Retinal pigment epithelial cell (primary cell): ENCODE results near the gene SOX18.

Experiments used
- DNase-seq: peaks from one replicate; pipeline ENCODE4 v3.0.0-alpha.2; 2010; ENCODE audit warnings: low read depth
- H3K4me3 ChIP-seq: 2 replicates; pipeline ENCODE4 v1.5.1; 2011; ENCODE audit warnings: mild to moderate bottlenecking, low read length, control low read depth, moderate library complexity
- TF ChIP-seq, protein P1 (sequence below): conservative IDR thresholded peaks from 2 replicates; pipeline ENCODE4 v1.5.1; 2011; ENCODE audit warnings: low read depth, low read length, control low read depth, inconsistent platforms

The SOX18 gene

DNA sequence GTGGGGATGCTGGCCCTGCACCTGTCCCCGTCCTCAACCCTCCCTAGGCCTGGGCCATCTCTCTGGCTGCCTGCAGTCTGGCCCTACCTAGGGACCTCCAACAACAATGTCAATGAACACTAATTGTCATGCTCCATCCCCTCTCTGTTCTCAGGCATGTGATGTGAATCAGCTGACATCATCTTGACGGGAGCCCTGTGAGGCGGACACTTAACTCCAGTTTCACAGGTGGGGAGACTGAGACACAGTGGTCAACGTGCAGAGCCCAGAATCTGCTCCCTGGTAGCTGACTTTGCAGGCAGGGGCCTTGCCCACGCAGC, 12.8 kb upstream of the SOX18 start:
- no peak for DNase-seq
- peak overlapping the region; percentile 40 for H3K4me3 ChIP-seq
- TF ChIP-seq, protein P1, sequence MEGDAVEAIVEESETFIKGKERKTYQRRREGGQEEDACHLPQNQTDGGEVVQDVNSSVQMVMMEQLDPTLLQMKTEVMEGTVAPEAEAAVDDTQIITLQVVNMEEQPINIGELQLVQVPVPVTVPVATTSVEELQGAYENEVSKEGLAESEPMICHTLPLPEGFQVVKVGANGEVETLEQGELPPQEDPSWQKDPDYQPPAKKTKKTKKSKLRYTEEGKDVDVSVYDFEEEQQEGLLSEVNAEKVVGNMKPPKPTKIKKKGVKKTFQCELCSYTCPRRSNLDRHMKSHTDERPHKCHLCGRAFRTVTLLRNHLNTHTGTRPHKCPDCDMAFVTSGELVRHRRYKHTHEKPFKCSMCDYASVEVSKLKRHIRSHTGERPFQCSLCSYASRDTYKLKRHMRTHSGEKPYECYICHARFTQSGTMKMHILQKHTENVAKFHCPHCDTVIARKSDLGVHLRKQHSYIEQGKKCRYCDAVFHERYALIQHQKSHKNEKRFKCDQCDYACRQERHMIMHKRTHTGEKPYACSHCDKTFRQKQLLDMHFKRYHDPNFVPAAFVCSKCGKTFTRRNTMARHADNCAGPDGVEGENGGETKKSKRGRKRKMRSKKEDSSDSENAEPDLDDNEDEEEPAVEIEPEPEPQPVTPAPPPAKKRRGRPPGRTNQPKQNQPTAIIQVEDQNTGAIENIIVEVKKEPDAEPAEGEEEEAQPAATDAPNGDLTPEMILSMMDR, result no peak

DNA sequence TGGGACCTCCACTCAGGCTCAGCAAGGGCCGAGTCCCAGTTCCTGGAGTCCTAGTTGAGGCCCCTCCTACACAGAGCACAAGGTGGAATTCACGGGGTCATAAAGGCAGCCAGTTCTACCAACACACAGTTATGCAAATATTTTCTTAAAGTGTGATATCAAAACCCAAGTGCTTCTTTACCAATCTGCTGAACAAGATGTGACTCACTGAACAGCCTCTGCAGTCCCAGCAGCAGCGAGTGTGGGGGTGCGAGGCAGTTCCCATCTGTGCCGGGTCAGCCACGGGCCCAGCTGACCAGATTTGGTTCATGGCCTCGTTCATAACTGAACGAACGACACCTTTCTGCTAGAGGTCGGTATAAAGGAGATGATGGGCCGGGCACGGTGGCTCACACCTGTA, 9.1 kb upstream of the SOX18 start:
- no peak overlapping the region for H3K4me3 ChIP-seq
- TF ChIP-seq, protein P1, result no peak
- no peak for DNase-seq

DNA sequence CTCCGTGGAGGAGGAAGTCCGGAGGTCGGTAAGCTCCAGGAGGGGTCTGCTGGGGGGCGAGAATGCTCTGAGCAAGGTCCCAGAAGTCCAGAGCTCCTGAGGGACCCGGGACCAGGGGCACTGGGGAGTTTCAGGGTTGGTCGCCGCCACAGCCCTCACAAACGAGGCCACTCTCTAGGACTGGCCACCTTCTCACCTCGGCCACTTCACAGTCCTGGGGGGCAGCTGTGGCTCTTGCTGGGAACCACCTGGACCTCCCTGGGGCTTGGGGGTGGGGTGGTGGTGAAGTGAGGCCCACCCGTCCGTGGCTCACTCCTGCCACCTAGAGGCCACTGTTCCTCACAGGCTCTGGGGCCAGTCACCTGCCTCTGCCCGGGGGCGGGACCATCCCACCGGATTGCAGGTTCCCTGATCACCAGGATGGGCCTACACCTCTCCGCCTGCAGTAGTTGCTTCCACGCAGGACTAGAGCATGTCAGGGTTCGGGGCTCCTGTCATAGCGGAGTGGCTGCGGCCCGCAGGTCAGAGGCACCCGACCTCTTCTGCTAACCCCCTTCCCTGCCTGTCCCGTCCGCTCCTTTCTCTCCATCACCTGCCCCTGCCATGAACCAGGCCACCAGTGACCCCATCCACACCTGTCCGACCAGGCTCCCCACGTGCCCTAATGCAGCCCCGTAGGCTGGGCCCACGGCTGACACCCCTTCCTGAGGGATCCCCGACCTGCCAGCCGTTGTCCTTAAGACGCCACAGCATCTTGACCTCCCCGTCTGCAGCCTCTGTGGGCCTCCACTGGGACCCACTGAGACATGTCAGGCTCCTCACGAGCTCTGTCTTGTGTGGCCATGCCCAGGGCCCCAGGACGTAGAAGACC, 8.4 kb upstream of the SOX18 start:
- TF ChIP-seq, protein P1, result peak; percentile 92
- no peak for DNase-seq
- no peak overlapping the region for H3K4me3 ChIP-seq

DNA sequence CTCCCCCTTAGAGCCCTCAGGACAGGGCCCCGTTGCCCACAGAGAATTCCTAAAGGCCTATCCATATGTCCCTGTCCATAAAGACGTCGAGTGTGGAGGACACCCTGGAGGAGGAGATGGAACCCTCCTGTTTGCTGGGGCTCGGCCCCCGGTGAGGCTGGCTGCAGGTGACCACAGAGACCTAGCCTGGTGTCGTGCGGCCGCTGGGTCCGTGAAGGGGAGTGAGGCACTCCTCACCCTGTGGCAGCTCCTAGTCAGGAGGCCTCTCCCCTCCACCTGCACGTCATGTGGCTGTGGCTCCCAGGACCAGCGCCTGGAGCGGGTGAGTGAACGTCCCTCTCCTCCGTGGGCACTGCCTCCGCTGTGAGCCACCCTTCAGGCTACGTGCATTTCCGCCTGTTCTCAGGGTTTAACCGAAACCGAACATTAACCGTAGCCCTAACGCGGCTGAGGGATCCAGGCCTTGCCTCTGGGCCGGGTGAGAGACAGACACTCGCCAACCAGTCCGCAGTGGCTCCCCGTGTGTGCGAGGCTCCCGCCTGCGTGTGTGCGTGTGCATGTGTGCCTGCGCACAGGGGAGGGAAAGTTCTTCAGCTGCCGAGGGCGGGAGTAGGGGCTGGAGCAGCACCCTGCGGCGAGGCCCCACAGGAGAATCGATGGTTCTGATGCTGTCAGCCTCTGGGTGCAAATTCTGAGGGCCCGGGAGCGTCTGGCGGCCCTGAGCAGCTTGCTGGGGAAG, 7.6 kb upstream of the SOX18 start:
- TF ChIP-seq, protein P1, result no peak
- DNase-seq, result no peak
- H3K4me3 ChIP-seq, result no peak overlapping the region

DNA sequence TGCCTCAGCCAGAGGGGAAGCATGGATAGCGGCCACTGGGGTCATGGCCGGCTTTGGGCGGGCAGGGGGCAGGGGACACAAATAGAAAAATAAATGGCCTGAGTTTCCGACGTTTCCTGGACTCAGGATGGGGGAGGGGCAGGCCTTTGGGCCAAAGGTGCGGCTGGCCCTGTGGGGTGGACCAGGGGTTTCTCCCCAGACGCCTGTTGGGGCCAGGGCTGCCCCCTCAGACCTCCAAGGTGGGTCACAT, 7.1 kb upstream of the SOX18 start:
- H3K4me3 ChIP-seq, result no peak overlapping the region
- TF ChIP-seq, protein P1, result no peak
- DNase-seq, result no peak

DNA sequence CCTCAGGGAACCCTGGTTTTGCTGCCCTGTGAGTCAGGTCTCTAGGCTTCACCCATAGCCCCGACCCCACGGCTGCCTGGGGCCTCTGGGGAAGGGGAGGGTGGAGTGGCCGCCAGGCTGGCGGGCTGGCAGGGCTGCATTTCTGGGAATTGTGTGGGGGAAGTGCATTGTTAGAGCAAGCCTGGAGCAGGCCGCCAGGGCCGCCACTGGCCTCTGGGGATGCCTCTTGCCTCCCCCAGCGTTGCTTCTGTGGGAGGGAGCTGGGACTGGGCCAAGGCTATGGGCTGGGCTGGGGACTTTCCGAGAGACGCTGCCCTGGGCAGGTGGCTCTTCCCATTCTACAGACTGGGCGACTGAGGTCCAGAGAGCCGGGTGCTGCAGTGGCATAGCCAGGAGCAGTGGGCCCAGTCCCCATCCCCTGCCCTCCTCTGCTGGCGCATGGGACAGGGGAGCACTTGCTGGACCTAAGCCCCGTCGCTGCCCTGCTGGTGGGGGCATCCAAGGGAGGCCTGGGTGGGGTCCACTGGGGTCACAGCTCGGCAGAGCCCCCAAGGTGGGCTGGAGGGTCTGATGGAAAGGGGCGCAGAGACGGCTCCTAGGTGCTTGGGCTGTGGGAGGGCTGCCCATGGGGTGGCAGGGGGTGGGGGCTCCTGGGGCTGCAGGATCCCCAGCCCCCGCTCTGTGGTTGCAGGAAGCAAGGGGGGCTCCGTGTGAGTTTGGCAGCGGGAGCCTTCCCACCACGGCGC, 6.6 kb upstream of the SOX18 start:
- DNase-seq, result no peak
- no peak overlapping the region for H3K4me3 ChIP-seq
- TF ChIP-seq, protein P1, result no peak
